ENCODE data around the gene TNFRSF6B.

The TNFRSF6B gene

DNA sequence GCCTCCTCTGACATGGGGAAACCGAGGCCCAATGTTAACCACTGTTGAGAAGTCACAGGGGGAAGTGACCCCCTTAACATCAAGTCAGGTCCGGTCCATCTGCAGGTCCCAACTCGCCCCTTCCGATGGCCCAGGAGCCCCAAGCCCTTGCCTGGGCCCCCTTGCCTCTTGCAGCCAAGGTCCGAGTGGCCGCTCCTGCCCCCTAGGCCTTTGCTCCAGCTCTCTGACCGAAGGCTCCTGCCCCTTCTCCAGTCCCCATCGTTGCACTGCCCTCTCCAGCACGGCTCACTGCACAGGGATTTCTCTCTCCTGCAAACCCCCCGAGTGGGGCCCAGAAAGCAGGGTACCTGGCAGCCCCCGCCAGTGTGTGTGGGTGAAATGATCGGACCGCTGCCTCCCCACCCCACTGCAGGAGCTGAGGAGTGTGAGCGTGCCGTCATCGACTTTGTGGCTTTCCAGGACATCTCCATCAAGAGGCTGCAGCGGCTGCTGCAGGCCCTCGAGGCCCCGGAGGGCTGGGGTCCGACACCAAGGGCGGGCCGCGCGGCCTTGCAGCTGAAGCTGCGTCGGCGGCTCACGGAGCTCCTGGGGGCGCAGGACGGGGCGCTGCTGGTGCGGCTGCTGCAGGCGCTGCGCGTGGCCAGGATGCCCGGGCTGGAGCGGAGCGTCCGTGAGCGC lies 1.6 kb downstream of the TNFRSF6B start:
- DNase-seq (ENCODE audit: low read depth): no peak

DNA sequence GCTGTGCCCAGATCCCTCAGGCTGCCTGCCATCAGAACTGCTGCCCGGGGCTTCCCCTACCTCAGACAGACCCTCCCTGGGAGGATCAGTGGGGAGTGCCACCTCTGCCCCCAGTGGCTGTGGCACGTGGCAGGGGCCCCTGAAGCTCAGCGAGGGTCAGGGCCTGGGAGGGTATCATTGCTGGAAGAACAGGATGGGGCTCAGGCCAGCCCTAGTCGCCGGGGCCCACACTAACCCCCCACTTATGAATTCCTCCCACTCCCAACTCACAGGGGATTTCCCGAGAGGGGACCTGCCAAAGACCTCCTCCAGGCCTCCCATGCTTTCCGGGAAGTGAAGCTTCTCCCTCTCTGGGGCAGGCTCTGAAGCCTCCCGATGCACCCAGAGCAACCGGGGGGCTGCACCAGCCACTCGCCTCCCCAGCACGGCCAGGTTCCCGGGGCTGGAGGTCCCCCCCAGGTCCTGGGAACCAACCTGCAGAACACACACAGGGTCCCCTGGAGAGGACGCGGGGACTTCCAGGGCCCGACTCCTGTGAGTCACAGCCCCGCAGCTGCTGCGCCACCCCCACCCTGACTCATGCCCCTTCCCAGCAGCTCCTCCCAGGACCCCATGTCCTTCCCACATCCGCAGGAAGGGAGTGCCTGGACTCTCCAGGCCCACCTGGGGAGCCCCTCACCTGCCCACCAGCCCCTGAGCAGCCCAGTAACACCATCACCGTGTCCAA lies 2.5 kb downstream of the TNFRSF6B start:
- DNase-seq (ENCODE audit: low read depth): no peak

DNA sequence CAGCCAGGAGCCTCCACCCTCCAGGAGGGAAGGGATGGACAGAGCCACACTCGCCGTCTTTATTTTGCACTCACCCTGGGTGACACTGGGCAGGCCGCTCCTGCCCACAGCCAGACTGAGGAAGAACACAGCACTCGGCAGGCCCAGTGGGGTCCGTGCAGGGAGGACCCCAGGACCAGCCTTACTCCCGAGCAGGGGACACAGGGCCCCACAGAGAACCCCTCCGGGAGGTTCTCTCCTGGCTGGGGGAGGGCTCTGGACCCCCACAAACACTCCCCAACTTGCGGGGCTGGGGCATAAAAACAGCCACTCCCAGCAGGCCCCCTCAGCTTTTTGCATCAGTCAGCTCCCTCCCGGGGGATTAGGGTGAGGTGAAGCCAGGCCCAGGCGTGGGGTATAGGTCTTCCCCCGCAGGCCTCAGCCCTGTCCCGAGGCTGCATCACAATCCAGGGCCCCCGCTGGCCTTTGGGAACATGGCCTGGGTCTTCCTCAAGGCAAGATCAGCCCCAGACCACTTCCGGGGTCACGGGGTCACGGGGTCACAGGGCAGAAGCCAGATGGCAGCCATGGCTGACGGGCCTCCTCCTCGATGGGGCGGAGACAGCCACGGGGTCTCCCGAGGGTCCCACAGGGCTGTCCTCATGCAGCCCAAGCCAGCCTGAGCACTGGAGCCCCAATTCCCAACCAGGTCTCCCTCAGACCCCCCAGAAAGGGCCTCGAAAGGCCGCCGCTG lies 3.2 kb downstream of the TNFRSF6B start:
- DNase-seq (ENCODE audit: low read depth): no peak

DNA sequence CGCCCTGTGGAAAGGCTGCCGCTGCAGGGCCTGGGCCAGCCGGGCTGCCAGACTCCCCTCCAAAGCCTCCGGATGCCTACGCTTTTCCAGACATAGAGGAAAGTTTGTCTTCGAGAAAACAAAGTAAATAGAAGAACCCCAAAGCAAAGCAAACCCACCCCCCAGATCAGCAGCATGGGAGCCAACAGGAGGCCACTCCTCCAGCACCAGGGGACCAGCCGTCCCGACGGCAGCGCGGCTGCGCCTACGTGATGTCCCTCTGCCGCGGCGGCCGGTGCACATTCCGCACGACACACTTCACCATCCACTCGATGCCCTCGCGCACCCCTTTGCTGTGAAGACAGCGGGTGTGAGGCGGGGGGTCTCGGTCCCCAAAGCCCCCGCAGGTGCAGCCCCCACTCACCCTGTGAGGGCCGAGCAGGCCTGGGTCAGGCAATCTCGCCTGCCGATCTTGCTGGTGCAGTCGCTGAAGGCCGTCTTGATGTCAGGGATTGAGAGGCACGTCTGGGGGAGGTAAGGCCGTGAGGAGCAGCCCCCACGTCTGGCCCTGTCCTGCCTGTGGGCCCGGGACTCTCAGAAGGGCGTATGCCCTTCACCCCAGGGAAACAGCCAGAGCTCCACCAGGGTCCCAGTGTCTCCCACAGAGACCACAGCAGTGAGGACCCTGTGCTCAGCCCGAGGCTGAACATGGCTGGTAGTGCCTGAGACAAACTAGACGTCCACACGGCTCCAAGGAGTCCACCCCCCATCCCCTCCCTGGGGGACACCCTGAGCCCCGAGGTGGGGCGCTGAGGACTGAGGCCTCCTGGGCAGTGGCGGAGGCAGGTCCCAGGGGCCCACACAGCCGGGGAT lies 4.0 kb downstream of the TNFRSF6B start:
- no peak for DNase-seq (ENCODE audit: low read depth)

DNA sequence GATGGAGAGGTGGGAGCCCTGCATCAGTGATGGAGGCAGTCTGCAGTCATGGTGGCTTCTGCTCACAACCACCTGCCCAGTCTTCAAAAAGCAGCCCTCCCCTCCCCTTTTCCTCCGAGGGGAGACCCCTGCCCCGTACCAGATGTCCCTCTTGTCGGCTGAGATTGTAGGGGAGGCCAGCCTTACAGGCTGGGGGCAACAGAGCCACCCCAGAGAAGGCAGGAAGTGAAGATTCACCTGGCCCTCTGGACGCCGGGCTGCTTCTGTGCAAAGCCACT lies 4.5 kb downstream of the TNFRSF6B start:
- DNase-seq (ENCODE audit: low read depth): no peak

DNA sequence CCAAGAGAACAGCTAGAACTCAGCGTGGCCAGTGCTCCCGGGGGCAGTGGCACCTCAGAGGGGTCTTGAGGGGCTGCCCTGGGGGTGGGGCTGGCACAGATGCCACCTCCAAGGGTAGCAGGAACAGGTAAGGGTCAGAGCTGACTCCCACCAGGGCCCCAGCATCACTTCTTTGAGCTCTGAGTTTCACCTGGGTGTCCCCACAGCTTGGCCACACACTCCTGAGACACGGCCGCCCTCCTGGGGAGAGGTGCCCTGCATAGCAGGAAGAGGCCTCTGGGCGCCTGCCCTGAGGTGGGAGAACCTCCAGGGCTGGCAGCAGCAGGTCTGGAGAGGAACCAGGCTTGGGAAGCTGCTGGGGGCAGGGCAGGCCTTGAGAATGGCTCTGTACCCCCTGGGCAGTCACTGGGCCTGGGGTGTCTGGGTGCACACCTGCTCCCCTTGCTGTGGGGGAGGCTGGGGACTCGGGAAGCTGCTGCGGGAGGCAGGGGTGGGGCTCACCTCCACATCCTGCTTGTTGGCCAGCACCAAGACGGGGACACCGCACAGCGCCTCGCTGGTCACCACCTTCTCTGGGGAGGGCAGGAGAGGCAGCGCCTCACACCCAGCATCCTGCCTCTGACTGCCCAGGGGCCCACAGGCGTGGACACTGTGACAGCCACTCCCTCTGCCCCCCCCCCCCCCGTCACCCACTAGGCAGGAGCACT lies 5.0 kb downstream of the TNFRSF6B start:
- DNase-seq (ENCODE audit: low read depth): no peak

DNA sequence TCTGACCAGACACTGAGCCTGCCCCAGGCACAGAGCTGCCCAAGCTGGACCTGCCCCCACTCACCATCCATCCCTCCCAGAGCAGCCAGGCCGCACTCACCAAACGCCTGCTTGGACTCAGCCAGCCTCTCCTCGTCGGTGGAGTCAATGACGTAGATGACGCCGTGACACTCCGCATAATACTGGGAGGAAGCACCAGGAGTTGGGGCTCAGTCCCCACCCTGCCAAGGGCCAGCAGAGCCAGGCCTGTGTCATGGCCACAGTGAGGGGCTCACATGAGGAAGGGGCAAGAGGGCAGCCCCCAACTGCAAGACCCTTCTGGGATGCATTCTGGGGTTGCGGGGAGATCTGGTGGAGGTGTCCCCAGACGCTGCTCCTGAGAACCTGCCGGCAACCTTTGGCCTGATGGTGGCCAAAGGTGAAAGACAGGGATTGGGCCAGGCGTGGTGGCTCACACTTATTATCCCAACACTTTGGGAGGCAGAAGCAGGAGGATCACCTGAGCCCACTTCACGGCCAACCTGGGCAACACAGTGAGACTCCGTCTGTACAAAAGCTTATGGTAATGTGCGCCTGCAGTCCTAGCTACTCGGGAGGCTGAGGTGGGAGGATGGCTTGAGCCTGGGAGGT lies 5.7 kb downstream of the TNFRSF6B start:
- no peak for DNase-seq (ENCODE audit: low read depth)

DNA sequence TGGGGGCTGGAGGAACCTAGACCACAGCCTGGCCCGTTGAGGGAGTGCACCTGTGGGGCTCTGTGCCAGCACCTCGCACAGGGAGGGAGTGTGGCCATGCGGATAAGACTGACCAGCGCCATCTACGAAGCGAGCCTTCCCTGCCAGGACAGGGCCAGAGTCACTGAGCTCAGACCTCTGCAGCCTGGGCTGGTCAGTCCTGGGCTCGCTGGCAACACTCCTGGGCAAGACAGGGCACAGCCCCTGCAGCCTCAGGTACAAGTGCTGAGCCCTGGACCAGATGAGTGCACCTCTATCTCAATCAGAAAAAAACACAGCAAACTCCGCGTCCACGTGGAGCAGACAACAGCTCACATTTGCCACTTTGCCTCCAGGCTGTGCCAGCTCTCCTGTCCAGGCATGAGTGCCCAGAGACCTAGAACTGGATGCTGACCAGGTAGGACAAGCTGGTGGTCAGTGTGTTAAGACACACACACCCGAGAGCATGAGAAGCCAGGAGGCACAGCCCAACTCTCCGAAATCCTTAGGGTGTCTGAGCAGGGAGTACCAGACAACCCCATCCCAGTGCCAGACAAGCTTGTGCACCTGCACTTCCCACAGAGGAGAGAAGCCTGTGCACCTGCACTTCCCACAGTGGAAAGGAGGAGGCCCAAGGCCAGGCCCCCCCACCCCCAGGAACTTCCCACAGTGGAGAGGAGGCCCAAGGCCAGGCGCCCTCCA lies 6.5 kb downstream of the TNFRSF6B start:
- no peak for DNase-seq (ENCODE audit: low read depth)

DNA sequence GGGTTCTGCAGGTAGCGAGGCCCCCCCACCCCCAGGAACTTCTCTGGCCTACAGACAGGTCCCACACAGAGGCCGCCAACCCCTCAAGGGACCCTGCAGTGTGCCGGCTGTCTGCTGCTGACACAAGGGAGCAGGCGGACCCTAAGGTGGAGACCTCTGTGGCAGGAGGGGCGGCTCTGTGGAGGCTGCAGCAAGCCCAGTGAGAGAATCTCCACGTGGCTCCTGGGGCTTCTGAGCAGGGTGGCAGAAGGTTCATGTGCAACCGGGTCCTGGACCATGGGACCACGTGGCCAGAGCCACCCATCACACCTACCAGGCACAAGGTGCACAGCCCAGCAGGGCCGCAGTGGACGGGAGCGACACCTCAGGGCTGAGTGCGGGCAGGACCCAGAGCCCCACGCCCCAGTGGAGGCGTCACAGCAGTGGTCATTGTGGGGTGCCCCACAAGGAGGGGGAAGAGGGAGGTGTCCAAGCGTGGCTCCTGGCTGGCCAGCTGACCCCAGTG lies 7.1 kb downstream of the TNFRSF6B start:
- no peak for DNase-seq (ENCODE audit: low read depth)

DNA sequence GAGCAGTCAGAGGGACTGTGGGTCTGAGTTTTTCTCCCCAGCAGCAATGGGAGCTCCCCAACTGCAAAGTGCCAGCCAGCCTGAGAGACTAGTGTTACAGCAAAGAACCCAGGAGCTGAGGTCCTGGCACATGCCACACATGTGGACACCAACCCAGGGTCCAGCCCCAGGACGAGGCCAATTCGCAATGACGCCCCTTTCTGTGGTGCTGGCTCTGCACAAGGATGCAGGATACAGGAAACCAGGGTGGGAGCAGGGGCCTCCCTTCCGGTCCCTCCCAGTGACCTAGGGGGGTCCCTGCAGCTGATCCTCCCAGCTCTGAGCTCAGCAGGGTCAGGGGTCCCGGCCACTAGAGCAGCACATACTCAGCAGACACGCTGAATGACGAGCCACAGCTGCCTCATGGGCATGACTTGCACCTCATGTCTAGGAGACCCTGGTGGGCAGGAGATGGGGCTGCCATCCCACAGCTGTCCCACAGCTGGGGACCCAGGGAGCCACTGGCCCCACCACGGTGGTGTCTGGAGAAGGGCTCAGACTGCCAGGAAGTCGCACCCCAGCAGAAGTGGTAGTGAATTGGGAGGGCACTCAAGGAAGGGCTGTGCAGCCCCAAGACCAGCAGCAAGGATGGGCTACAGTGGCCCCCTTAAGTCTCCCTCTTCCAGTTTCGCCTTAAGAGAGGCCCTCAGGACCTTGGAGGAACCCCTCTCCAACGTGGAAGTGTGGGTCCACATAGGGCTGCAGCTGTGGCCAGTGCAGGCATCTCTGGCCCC lies 7.7 kb downstream of the TNFRSF6B start:
- DNase-seq (ENCODE audit: low read depth): no peak

DNA sequence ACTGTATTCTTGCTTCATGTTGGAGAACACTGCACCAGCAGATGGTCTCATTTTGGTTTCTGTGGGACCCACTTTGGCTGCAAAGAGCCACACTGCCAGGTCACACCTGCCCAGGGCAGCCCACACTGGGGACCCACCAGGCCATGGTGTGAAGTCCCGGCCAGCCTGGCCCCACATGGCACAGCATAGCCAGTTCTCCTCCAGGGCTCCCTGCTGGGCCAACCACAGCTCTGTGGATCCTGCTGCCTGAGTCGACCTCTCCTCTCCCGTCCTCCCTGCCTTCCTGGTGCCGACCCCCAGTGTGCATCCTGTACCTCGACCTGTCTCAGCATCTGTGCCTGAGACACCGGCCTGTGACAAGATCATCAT lies 8.3 kb downstream of the TNFRSF6B start:
- no peak for DNase-seq (ENCODE audit: low read depth)

DNA sequence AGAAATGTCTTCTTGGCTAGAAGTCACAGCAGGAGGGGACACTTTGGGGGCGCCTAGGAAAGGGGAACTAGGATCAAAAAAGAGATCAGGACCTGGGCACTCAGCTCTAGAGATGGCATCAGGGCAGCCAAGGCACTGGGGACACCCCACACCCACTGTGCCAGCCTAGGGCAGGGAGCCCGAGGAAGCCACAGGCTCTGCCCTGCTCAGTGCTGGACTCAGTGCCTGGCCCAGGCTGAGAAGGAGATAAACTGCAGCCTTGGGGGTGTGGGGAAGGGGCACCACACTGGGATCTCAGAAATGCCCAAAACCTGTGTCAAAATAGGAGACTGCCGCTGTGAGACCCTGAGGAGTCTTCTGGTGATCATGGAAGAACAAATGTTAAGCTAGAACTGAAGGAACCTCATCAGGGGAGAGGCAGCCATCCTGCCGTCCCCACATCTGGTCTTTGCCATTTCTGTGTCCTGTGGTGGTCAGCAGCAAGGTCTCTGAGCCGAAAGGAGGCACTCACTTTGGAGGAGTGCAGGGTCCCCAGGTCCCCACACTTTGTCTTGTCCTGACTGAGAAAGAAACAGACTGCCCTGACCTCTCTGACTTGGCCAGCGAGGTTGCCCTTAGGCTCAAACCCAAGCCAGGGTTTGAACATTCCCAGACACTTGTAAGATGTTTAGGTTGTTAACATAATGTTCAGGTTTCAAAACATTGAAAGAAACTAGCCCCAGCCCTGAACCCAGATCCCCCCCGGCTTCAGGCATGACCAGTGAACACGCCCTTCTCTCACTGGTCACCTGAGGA lies 9.0 kb downstream of the TNFRSF6B start:
- no peak for DNase-seq (ENCODE audit: low read depth)

DNA sequence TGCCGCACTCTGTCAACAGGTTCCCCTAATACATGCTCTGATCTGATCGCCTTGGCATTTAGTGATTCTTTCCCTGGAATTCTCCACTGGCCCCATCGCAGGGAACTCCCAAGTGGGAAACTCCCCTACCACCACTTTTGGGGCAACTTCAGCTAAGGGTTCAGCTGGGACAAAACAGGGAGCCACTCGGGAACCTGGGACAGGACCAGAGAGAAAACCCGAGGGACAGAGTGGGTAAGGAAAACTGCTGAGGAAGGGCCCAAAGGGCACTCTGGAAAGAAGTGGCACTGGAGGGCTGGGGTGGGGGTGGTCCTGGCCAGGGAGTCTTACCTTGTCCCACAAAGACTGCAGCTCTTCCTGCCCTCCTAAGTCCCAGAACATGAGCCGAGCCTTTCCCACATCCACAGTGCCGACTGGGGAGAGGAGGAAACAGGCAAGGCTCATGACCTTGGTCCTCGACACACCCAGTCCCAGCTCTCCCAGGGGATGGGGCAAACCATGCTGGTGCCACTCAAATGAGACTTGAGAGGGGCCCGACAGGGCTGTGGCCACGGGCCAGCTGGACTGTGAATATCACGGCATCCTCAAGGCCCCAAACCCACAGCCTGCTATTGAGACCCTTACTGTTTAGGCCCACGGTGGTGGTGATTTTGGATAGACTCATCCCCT lies 9.7 kb downstream of the TNFRSF6B start:
- no peak for DNase-seq (ENCODE audit: low read depth)

DNA sequence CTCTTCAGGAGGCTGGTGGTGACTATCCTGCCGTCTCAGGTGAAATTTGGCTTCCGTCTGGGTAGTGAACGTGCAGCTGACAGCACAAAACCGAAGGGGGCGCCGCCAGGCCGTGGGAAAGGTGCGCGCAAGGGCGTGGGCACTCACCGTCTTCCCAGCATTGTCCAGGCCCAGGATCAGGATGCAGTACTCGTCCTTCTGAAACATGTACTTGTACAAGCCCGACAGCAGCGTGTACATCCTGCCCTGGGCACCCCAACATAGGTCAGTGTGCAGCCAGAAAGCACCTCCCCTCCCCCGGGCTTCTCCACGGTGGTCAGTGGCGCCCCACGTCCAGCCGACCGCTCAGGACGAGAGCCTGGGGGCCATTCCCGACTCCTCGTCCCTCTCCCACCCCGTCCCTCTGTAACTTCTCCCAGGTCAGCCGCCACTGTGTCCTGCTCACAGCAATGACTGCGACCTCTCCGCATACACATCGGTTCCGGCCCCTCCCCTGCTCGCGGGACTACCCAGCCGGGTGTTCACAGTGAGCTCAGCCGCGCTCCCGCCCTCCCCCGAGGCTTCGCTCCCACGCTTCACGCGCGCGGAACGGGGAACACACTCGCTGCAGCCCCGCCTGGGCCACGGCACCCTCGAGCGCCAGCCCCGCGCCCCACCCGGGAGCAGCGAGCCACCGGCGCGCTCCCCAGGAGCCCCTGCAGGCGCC lies 10.6 kb downstream of the TNFRSF6B start:
- peak; percentile 47 for DNase-seq (ENCODE audit: low read depth)

DNA sequence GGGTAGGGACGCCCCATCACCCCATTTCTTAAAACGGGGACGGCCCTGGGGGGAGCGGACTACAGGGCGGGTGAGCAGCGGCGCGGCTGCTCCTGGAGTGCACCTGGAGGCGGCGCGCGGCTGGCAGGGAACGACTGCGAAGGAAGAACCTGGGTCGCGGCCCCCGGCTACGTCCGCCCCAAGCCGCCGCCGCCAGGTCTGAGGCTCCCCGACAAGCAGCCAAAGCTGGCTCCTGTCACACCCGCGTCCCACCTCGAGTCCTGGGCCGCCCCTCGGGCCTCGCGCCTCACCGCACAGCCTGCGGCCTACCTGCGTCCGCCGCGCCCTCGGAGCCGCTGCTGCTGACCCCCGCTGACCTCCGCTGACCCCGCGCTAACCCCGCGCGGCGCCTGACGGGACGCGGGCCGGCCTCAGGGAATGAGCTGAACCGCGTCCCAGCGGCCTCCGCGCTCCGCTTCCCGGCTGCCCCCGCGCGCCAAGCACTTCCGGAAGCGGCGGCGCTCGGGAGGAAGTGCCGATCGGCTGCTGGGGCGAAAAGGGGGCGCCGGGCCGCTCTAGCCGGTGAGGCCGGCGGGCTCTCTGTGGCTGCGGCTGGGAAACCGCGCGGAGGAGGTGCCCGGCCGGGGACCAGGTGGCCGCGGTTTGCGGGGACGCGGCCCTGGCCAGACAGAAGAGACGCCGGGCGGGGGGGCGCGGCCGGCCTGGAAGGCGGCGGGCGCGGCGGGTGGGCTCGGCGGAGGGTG lies 11.3 kb downstream of the TNFRSF6B start, which contains the start of the genes ARFRP1 and ZGPAT:
Gene ARFRP1, minus strand, starts transcription at position 419 of the 743 bp plus-strand sequence. CDS start 885 bp downstream, outside the sequence.
Gene ZGPAT, plus strand, starts transcription at position 482 of the 743 bp plus-strand sequence. CDS start 542 bp downstream, outside the sequence.
- DNase-seq (ENCODE audit: low read depth): peak; percentile 86

DNA sequence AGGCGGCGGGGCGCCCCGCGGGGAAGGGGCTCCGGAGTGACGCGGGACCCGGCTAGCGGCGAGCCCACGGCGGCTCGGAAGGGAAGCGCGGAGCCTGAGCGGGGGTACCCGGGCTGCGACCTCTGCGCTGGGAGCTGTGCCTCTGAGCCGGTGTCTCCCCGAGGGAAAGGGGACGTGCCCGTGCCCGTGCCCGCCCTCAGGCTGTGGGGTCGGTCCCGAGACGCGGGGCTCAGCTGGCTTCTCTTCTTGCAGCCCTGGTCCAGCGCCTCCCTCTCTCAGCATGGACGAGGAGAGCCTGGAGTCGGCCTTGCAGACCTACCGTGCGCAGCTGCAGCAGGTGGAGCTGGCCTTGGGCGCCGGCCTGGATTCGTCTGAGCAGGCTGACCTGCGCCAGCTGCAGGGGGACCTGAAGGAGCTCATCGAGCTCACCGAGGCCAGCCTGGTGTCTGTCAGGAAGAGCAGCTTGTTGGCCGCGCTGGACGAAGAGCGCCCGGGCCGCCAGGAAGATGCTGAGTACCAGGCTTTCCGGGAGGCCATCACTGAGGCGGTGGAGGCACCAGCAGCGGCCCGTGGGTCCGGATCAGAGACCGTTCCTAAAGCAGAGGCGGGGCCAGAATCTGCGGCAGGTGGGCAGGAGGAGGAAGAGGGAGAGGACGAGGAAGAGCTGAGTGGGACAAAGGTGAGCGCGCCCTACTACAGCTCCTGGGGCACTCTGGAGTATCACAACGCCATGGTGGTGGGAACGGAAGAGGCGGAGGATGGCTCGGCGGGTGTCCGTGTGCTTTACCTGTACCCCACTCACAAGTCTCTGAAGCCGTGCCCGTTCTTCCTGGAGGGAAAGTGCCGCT lies 12.1 kb downstream of the TNFRSF6B start:
- no peak for DNase-seq (ENCODE audit: low read depth)

All from activated T-helper 1 cell treated with Interleukin-2 at 50 U/mL for 16 hours (primary cell).